Measurements from ENCODE around the gene ABCA7. TPM values are rescaled to one million over a fixed set of nuclear protein-coding genes. Genes with fewer than 3 reads are reported as not detected.
A peak's percentile ranks its signal among the peaks of the same experiment; 100 is the strongest.

ABCA7 gene
- polyA plus RNA-seq, 5 donors, result 2.8 to 6.1 (median 4.7) TPM

- no peak for DNase-seq
These were observed 45.2 kb downstream of the ABCA7 start for GRCh38 chr19:1085053-1085658.

- DNase-seq, result no peak
These were observed 46.0 kb downstream of the ABCA7 start for GRCh38 chr19:1085676-1086442.

GRCh38 chr19:1086613-1087012 lies 46.7 kb downstream of the ABCA7 start:
- DNase-seq, result no peak

GRCh38 chr19:1087813-1088415 lies 48.0 kb downstream of the ABCA7 start:
- DNase-seq, result no peak

DNA sequence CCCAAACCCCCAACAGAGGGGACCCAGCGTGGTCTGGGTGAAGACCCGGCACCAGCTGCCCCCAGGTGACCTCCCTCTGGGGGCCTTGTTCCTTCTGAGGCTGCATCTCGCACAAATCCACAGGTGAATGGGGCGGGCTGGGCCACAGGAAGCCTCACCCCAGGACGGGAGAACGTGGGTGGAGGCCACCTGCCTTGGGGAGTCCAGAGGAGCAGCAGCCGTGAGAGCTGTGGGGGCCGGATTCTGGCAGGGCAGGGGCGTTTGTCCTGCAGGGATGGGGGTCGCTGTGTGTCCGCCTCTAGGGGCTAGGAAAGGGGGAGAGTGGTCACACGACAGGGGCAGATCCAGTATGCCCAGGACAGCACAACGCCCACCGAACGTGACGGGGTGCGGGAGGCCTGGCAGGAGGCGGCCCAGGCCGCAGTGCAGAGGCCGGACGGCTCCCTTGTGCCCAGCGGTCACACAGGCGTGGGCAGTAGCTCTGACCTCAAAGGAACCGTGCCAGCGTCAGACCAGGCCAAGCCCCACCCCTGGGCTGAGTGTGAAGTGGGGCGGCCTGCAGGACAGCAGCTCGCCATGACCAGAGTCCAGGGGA lies 48.6 kb downstream of the ABCA7 start:
- DNase-seq, result no peak

DNA sequence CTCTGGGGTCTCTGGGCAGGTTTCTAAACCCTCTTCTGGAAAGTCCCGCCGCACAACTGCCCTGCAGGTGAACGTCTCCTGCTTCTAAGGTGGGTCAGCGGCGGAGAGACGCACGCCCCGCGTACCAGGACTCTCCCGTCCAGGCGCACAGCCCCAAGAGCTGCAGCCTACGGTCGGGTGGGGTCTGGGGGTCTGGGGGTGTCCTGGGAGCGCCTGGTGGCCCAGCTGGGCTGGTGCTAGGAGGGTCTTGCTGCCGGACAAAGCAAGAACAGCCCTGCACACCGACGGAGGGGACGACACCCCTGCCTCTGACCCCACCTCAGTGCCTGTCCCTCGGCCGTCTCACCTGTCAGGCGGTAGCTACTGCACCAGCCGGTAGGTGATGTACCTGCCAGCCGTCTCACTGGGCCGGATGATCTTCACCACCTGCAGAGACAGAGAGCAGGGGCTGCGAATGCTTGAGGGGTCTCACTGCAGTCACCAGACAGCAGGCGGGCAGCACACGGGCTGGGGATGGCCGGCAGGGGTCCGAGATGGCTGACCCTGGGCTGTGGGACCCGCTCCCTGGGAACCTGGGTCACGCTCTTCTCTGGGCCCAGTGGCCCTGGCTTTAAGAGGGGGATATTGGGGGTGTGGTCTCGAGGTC lies 49.3 kb downstream of the ABCA7 start:
- DNase-seq, result no peak

- no peak for DNase-seq
These were observed 50.0 kb downstream of the ABCA7 start for GRCh38 chr19:1089891-1090290.

- no peak for DNase-seq
These were observed 51.0 kb downstream of the ABCA7 start for GRCh38 chr19:1090731-1091543.

DNA sequence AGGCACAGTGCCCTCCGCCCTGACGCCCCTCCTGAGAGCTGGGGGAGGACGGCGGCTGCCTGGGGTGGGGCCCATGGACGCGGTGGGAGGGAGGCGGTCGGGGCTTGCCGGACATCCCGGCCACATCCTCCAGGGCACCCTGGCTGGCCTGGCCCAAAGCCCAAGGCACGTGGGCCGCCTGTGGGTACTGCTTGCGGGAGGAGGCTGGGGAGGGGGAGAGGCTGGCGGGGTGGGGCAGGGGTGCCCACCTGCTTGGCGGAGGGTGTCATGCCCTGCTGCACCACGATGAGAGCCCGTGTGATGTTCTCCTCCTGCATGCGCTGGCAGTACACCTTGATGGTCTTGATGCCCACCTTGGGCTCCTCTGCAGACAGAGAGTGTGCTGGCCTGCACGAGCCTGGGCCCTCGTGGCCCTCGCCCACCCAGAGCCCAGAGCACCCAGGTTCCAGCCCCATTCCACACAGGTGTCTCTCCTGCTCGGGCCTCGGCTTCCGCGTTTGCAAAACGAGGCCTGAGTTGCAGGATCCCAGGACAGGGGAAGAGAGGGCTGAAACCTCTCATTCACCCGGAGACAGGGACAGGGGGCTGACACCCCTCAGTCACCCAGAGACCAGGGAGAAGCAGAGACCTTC lies 51.8 kb downstream of the ABCA7 start:
- no peak for DNase-seq

- DNase-seq, result no peak
These were observed 53.4 kb downstream of the ABCA7 start for GRCh38 chr19:1093330-1093729.

GRCh38 chr19:1093811-1094553 lies 54.1 kb downstream of the ABCA7 start:
- DNase-seq, result no peak

DNA sequence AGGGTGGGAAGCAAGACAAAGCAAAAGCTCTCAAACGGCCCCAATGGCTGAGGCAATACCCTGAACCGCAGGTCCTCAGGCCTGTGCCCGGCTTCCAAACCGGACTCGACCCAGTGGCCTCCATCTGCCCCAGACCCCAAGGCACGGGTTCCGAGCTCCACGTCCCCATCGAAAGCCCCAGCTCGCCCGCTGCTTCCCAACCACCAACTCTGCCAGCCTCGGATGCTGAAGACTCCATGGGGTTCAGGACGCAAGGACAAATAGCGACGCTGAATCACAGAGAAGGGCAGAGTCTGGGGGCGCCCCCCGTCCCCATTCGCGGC lies 54.7 kb downstream of the ABCA7 start:
- no peak for DNase-seq

DNA sequence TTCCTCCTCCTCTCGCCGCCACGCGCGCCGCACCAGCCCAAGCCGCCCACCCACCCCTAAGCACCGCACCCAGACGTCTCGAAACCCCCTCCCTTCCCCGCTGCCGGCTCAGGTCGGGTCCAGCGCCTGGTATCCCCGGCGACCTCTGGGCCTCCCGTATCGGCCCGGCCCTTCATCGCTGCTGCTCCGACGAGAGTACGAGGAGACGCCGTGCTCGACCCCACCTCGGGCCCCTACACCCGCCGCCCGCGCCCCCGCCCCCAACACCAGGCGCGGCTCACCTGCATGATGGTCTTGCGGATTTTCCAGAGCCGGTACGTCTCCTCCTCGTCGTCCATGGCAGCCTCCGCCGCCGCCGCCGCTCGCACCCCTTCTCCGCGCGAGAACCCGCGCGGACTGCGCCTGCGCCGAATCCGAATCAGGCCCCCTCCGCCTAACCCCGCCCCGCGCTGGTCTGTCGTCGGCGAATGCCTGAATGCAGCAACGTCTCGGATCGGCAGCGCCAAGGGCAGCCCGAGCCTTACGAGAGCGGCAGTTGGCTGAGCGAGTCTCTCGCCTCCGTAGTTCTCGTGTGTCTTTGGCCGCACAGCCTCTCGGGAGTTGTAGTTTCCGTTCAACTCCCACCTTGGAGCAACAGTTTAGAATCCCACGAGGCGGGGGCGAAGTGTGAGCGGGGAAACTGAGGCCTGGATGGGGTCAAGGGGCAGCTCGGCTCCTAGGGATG lies 55.2 kb downstream of the ABCA7 start, which contains the start of gene POLR2E:
TSS of gene POLR2E (minus strand) at position 398 of the 724 bp plus-strand sequence. CDS start at position 338, 60 bp downstream.
- peak; percentile 98 to 99 for DNase-seq

DNA sequence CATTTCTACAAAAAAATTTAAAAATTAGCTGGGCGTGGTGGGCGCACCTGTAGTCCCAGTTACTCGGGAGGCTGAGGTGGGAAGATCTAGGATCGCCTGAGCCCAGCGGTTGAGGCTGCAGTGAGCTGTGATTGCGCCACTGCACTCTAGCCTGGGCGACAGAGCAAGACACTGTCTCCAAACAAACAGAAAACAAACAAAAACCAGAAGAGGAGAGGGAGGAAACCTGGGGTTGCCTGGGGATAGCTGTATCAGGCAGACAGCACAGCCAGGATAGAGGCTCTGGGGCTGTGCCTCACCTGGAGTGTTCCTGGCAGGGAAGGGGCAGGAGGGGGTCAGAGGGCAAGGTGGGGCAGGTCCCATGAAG lies 57.9 kb downstream of the ABCA7 start:
- DNase-seq, result no peak

- DNase-seq, result no peak
These were observed 58.5 kb downstream of the ABCA7 start for GRCh38 chr19:1098177-1099051.

DNA sequence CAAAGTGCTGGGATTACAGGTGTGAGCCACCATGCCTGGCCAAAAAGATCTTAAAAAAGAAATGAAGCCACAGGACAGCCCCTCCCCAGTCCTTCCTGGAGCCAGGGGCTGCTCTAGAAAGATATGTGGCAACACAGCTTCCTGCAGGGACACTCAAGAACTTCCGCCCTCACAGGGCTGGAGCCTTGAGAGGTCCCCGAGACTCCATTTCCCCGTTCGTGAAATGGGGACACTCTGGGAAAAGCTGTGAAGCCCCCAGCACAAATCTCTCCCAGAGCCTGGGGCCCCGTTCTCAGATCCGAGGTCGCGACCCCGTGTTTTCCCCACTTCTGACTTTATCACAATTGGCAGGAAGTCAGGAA lies 61.4 kb downstream of the ABCA7 start:
- peak in 1 of 2 donors; percentile 63 for DNase-seq

DNA sequence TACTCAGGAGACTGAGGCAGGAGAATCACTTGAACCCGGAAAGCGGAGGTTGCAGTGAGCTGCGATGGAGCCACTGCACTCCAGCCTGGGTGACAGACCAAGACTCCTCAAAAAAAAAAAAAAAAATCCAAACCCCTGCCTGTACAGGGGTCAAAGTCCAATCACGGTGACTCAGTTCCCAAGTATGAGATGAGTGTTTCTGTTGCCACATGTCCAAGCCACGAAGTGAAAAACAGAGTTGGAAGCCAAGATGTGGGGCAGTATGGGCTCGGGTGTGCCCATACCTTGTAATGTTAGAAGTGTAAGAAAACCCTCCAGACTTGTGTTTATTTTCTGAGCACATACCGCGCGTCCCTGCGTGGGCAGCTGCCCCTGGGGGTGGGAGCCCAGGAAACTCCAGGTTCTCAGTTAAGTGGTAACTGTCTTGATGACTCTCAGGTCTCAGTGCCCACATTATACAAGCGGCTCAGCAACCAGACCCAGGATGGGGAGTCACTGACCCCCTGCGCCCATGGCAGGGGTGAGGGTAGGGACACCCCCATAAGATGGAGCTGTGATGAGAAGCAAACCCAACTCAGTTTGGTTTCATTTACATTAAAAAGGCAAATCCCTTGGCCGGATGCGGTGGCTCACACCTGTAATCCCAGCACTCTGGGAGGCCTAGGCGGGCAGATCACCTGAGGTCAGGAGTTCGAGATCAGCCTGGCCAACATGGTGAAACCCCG lies 62.7 kb downstream of the ABCA7 start:
- no peak for DNase-seq
